Lower leg skin (tissue), 3 donors: Measurements from ENCODE around the gene NCOA3.

ENCODE experiments used
- CTCF ChIP-seq, 3 donors: fragments of 450-650 bp; IDR thresholded peaks; one replicate each; pipeline ENCODE4 v1.5.1; 2016; ENCODE audit warnings: antibody characterized with exemption in 3 of 3, mild to moderate bottlenecking in 3 of 3, moderate library complexity in 2 of 3
- POLR2A ChIP-seq, 2 donors: fragments of 450-650 bp; IDR thresholded peaks; one replicate each; pipeline ENCODE4 v1.6.1; 2016 to 2017; ENCODE audit warnings: antibody characterized with exemption in 2 of 2, mild to moderate bottlenecking in 1 of 2, moderate library complexity in 1 of 2

DNA sequence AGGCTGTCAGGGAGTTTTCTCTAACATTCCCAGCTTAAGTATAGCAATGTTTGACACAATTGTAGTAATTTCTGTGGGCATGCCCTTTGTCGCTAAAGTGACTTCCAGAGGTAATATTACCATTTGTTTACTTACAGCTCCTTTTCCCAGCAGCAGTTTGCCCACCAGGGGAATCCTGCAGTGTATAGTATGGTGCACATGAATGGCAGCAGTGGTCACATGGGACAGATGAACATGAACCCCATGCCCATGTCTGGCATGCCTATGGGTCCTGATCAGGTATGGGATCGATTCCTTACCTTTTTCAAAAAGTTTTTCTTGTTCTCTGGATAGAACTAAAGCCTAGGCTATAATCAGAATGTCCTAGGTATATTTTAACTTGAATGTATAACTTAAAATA is 151.1 kb downstream of the NCOA3 start:
- TF ChIP-seq CTCF (IDR thresholded peaks at IDR 0.05) (no peak), POLR2A (IDR thresholded peaks at IDR 0.05) (no peak)
